NCI-H2107 treated with DMSO at 0.1 percent for 48 hours (cell line): ENCODE data around the gene COMP.
"Not testable (repeated sequence)": the region's sequence is repeated elsewhere in the genome, so short reads cannot be mapped to it uniquely, and the experiment has no call there.

Experiments used
- DNase-seq: peaks from one replicate; lab custom pipeline; 2025; ENCODE audit not compliant: unreplicated experiment; lab: John Stamatoyannopoulos, UW

Gene COMP

GRCh38 chr19:18749362-18750231, 41.5 kb downstream of the COMP start:
- DNase-seq: no peak

DNA sequence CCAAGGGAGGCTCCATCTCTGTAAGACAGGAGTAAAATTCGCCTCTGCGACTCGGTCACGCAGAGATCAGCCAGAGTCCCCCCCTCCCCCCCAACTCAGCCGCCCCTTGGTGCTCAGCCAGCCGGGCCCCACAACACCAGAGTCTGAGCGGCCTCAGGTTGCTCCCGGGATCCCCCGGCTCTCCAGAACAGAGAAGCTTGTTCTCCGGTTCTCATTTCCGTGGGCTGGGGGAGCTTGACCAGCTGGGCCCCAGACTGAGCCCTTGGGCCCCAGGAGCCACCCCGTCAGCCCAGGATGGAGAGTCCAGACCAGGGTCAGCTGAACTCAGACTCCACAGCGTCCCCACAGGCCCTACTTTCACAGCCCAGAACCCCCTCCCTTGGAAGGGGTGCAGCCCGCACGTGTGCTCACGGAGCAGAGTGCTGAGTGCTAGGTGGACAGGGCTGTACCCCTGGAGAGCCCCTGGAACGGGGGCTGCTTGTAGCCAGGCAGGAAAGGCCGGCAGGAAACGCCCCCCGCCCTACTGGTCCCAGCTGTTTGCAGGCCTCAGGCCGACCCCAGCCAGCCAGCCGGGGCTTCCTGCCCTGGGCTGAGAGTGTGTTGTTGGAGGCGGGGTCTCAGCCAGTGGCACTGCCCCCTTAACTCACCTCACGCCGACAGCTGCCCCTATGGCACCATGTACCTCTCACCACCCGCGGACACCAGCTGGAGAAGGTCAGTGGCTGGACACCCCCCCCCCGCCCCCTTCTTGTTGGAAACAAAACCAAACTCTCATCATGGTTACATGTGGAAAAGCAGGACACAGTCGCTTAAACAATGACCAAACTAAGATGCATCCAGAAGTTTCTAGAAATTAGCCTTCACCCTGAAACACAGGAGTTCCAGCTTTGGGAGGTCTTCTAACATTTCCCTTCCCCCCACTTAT, 44.4 kb downstream of the COMP start:
- DNase-seq: no peak

DNA sequence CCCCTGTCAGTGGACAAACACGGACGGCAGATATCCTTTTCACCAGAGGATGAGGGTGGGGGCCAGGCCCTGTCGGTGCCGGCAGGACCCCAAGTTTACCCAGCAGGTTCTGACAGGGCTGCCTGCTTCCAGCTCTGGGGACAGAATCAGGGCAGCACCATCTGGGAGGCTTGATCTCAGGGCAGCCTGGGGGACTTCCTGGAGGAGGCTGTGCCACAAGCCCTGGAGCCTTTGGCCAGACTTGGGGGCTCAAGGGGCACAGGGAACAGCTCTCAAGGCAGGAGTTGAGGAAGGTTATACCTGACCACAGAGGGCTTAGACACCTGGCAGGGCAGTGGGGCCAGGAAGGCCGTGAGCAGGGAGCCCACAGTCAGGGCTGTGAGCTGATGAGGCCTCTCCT, 45.2 kb downstream of the COMP start:
- DNase-seq: no peak

- no peak for DNase-seq
Measured at GRCh38 chr19:18745012-18745735, 45.9 kb downstream of the COMP start.

DNA sequence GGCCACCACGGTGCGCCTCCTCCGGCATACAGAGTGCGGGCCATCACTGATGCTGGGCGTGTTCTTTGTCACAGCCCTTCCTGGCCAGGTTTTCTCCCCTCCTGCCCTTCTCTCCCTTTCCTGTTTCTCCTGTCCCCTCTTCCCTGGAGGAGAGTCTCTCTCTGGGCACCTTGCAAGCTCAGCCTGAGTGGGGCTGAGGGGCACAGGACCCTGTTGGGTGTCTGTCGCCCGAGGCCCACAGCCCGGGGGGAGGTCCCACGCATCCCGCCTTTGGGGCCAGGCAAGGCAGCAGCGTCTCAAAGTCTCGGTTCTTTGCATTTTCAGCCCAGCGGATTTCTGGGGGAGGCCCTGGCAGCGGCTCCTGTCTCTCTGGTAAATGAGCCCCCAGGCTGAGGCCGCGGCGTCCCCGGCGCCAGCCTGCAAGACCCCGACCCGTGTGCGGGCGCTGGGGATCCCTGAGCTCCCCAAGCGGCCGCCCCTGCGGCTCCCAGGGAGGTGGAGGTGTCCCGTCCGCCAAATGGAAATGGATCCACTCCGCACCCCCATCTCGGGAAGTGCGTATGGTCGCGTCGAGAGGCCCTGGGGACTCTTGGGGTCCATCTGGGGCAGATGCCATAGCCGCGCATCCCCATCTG, 47.2 kb downstream of the COMP start:
- DNase-seq: no peak

DNA sequence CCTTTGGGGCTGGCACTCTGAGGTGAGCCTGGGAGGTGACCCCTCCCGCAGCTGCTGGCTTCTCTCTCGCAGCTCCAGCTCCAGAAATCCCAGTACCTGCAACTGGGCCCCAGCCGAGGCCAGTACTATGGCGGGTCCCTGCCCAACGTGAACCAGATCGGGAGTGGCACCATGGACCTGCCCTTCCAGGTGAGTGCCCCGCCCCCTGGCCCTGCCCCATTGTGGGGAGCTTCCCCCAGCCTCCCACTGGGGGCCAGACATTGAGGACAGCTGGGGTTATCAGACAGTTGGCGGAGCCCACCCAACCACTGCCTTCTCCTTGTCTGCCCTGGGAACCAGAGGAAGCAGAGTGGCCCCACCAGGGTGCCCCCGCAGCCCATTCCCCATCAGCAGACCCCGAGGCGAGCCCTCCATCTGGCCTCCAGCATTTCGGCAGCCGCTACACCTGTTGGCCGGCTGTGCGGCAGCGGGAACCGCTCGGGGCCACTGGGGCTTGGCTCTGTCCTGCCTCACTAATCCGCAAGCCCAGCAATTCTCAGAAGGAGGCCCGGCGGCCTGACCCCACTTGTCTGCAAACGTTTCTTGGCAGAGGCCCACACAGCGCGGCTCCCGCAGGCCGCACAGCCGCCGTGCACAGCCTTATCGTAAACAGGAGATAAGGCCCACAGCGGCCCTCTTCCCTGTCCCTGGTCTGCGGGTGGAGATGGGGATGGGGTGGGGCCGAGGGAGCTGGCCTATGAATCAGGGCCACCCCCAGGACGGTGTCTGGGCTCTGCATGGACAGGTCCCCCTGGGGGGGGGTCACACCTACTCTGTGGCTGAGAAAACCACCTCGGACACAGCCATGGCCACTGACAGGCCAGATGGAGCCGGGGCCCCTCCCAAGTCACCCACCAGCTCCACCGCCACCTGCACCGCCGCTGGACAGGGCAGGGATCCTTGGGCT, 48.0 kb downstream of the COMP start:
- DNase-seq: no peak

GRCh38 chr19:18742324-18742723, 48.8 kb downstream of the COMP start:
- no peak for DNase-seq

DNA sequence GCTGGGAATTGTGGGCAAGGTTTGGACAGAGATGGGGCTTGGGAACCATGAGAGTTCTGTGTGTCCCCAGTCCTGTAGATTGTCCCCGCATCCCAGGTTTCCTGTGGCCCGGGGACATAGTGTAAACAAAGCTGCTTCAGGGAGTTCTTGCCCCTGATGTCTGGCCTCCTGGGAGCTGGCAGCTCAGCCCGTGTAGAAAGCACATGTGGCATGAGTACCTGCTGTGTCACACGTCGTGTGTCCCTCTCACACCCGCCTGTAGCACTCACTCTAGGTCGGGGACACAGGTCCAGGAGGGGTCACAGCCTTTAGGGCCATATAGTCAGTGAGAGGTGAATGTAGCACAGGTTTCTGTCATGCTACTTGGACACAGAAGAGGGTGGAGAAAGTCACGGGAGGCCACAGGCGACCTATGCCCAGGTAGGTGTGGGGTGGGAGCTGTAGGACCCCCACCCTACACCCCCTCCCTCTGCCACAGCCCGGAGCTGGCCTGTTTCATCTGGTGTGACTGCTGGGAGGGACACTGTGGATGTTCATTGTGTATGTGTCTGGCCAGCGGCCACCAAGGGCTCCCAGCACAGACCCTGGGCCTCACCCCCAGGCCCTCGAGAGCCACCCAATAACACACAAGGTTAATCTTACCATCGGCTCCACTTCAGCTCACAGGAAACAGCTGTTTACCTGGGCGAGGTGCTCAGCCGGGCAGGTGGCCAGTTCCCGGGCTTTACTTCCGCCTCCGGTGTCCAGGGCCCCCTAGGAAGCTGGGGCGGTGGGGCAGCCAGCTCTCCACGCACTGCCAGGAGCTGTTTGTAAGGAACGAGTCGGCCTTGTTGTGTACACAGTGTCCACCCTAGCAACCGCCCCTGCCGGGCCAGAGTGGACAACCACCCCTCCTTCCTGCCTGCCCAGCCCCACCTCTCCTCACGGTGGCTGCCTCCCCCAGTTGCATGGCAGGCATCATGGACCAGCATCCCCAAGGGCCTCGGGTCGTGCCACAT, 49.7 kb downstream of the COMP start:
- no peak for DNase-seq

- no peak for DNase-seq
Measured at GRCh38 chr19:18738961-18739690, 52.0 kb downstream of the COMP start.

DNA sequence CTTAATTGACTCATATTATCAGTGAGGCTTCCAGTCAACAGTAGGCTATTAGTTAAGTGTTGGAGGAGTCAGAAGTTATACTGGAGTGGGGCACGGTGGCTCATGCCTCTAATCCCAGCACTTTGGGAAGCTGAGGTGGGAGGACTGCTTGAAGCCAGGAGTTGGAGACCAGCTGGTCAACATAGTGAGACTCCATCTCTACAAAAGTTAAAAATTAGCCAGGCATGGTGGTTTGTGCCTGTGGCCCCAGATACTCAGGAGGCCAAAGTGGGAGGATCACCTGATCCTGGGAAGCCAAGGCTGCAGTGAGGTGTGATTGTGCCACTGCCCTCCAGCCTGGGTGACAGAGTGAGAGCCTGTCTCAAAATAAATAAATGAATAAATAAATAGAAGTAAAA, 53.2 kb downstream of the COMP start:
- no peak for DNase-seq

DNA sequence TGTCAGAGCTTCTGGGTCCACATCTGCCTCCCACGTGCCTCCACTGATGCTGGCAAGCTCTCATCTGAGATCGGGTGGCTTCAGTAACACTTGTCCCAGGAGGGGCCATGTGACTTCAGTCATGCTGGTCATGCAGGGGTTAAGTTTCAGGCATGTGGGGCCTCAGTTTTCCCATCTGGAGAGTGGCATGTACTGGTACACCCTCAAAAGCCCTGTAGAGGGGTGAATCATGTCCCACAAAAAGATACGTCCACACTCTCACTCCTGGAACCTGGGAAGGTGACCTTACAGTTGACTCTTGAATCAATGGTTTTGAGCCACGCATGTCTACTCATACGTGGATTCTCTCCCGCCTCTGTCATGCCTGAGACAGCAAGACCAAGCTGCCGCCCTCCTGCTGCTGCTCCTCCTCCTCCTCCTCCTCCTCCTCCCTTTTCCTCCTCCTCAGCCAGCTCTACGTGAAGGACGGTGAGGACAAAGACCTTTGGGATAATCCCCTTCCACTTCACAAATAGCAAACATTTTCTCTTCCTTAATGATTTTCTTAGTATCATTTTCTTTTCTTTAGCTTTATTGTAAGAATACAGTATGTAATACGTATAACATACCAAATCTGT, 53.7 kb downstream of the COMP start:
- DNase-seq: no peak

DNA sequence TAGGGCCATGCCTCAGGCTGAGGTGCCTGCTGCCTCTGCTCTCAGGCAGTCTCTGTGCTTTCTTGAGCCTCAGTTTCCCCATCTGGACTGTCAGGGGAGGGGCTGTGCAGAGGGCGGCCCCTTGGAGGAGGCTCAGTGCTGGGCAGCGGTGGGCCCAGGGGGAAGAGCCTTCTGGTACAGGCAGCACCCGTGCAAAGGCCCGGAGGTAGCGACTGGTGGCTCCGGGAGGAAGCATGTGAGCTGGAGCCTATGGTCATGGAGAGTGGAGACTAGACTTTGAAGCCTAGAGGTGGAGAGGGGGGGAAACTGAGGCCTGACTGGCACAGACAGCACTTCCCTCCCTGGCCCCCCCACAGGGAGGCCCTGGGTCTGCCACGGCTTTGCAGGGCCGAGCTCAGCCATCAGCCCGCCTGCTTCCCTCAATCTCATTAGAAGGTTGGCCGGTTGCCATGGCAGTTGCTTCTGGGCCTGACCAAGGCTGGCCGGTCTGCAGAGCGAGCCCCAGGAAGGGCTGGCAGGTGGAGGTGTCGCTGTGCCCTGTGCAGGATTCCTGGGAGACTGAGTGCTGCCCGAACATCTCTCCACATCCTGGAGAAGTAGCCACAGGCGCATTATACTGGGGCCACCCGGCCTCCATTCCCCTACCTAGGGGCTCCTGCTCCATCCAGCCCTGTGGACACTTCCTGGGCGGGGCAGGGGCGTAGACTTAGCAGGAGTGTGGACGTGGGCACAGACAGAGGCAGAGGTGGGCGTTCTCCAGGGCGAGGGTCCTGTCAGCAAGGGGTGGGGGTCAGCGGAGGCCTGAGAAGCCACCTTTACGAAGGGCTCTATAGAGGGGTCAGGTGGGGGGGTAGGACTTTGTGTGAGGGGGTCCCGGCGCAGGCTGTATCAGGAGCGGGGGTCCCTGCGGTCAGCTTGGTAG, 54.4 kb downstream of the COMP start:
- DNase-seq: no peak

DNA sequence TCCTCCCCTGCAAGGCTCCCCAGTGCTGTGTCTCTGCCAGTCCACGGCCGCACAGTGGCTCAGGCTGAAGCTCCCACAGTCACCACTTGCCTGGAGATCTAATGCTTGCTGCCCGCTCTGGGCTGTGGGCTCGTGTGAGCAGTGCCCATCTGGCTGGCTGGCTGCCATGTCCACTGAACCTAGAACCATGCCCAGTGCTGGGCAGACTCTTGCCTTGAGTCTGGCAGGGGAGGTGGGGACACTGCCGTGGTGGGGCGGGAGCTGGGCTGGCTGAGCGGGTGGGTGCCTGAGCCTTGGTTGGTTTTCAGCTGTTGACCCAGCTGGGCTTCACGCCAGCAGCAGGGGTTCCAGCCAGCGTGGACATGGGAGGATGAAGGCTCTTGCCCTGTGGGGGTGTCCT, 55.4 kb downstream of the COMP start:
- DNase-seq: no peak

GRCh38 chr19:18735324-18735723, 55.8 kb downstream of the COMP start:
- DNase-seq: peak; percentile 65

- DNase-seq: not testable (repeated sequence)
Measured at GRCh38 chr19:18733762-18734332, 57.3 kb downstream of the COMP start.

GRCh38 chr19:18733196-18733647, 57.9 kb downstream of the COMP start:
- DNase-seq: peak; percentile 17
